ENCODE measurements around the gene MSTN.

DNA sequence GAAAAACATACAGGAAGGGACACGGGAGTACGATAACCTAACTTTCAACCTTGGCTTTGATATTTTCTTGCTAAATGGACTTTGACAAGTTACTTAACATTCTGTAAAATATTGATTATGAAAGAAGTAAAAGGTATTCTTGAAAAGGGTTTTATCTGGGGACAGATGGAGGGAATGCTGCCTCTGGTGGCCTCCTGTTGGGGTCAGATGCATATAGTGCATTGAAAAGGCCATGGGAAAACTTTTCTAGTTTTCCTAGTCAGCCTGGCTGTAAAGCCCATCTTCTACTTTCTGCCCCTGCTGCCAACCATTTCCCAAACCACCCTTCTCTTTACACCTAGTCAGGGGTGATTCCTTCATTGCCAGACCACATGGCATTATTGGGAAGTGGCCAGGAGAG lies 22.2 kb upstream of the MSTN start:
- TF ChIP-seq, protein P1, sequence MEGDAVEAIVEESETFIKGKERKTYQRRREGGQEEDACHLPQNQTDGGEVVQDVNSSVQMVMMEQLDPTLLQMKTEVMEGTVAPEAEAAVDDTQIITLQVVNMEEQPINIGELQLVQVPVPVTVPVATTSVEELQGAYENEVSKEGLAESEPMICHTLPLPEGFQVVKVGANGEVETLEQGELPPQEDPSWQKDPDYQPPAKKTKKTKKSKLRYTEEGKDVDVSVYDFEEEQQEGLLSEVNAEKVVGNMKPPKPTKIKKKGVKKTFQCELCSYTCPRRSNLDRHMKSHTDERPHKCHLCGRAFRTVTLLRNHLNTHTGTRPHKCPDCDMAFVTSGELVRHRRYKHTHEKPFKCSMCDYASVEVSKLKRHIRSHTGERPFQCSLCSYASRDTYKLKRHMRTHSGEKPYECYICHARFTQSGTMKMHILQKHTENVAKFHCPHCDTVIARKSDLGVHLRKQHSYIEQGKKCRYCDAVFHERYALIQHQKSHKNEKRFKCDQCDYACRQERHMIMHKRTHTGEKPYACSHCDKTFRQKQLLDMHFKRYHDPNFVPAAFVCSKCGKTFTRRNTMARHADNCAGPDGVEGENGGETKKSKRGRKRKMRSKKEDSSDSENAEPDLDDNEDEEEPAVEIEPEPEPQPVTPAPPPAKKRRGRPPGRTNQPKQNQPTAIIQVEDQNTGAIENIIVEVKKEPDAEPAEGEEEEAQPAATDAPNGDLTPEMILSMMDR (IDR thresholded peaks at IDR 0.05; ENCODE audit: low read length), result no peak
- TF ChIP-seq EZH2 (IDR thresholded peaks at IDR 0.05; ENCODE audit: borderline replicate concordance, low read length), result no peak

Measured in OCI-LY1 (cell line).